Endodermal cell (in vitro differentiated cells): ENCODE measurements around the gene SEZ6L. TPM values are rescaled to one million over a fixed set of nuclear protein-coding genes. Genes with fewer than 3 reads are reported as not detected.

ENCODE experiments used
- DNase-seq: peaks from one replicate; pipeline ENCODE4 v3.0.0-alpha.2; 2017
- H3K27ac ChIP-seq: 2 replicates; pipeline ENCODE4 v1.5.1; 2013; ENCODE audit warnings: mild to moderate bottlenecking, low read depth, low read length, moderate library complexity
- H3K27me3 ChIP-seq: 2 replicates; pipeline ENCODE4 v1.6.1; 2013; ENCODE audit warnings: mild to moderate bottlenecking, low read length, moderate library complexity; ENCODE audit not compliant: insufficient read depth, control insufficient read depth, poor library complexity, severe bottlenecking
- H3K36me3 ChIP-seq: 2 replicates; pipeline ENCODE4 v1.7.0; 2013; ENCODE audit warnings: mild to moderate bottlenecking, low read length, moderate library complexity; ENCODE audit not compliant: control insufficient read depth, insufficient read depth
- H3K4me1 ChIP-seq: one replicate; pipeline ENCODE4 v1.7.0; 2013; ENCODE audit warnings: low read length; ENCODE audit not compliant: control insufficient read depth, insufficient read depth
- H3K4me3 ChIP-seq: 2 replicates; pipeline ENCODE4 v1.5.1; 2013; ENCODE audit warnings: mild to moderate bottlenecking, low read length, moderate library complexity
- H3K9ac ChIP-seq: 2 replicates; pipeline ENCODE4 v1.6.1; 2013; ENCODE audit warnings: mild to moderate bottlenecking, low read length, moderate library complexity; ENCODE audit not compliant: poor library complexity, severe bottlenecking; ENCODE audit errors: extremely low read depth
- H3K9me3 ChIP-seq: 2 replicates; pipeline ENCODE4 v1.6.1; 2013; ENCODE audit warnings: mild to moderate bottlenecking, low read length, moderate library complexity; ENCODE audit not compliant: control insufficient read depth
- H3K27ac Mint-ChIP-seq: 2 replicates; pipeline ENCODE4 v1.8.0; 2020; ENCODE audit warnings: mixed read lengths
- H3K27me3 Mint-ChIP-seq: 2 replicates; pipeline ENCODE4 v1.8.0; 2021; ENCODE audit warnings: mild to moderate bottlenecking, mixed read lengths; ENCODE audit not compliant: insufficient read depth
- H3K36me3 Mint-ChIP-seq: 2 replicates; pipeline ENCODE4 v1.8.0; 2020; ENCODE audit warnings: low read depth, mixed read lengths
- H3K4me1 Mint-ChIP-seq: 2 replicates; pipeline ENCODE4 v1.8.0; 2020; ENCODE audit warnings: mixed read lengths
- H3K4me3 Mint-ChIP-seq: 2 replicates; pipeline ENCODE4 v1.8.0; 2020; ENCODE audit warnings: mild to moderate bottlenecking, moderate library complexity, mixed read lengths
- H3K9me3 Mint-ChIP-seq: 2 replicates; pipeline ENCODE4 v1.8.0; 2020; ENCODE audit warnings: mild to moderate bottlenecking, mixed read lengths
- WGBS, 2 experiments: methylation state at CpG; one replicate each; pipeline versions ENCODE4 v1.1.5 to v1.1.7; 2013; ENCODE audit warnings: missing lambda C conversion rate in 2 of 2, mixed read lengths in 1 of 2; ENCODE audit not compliant: insufficient coverage in 1 of 2, insufficient read length in 1 of 2; 5-methylcytosine and 5-hydroxymethylcytosine counted together
- total RNA-seq, 2 donors: library from RNA; stranded (reverse); fragmentation: NEBNext Ultra II Directional in 1 of 2; extraction: Animal tissue kit (Norgen Biotek cat#: 25700) in 1 of 2; gene quantifications; 2 replicates in 1 of 2; 3 replicates in 1 of 2; pipeline ENCODE4 v1.2.1, GENCODE V29; 2021
- TF ChIP-seq, protein P1 (sequence below): fragments of 200-600 bp; sonication (generic); conservative IDR thresholded peaks from 2 replicates; pipeline ENCODE4 v1.5.0; 2021; ENCODE audit warnings: antibody characterized with exemption, mild to moderate bottlenecking

SEZ6L gene
- total RNA-seq, 2 donors from 2014 or later: 32.1 to 39.4 TPM

DNA sequence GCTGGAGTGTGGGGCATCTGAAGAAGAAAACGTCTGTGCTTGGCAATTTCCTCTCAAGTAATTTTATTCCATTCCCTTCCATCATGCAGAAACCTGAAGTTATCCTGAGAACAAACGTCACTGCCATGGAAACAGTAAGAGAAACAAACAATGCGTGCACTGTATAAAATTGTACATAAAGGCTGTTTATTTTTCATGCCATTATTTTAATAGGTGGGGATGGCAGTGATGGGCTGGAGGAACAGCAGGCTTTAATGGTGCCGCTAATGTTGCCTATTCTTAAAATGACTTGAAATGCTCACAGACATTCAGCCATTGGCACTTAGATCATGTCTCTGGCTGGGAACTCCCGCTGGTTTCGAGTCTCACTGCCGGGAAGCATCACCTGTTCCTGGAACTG, 7.5 kb upstream of the SEZ6L start:
- Mint-ChIP-seq H3K9me3 (no peaks in the 10 kb centered on the region), H3K4me1 (no peaks in the 10 kb centered on the region), H3K36me3 (no peaks in the 10 kb centered on the region), H3K27ac (no peak overlapping the region), H3K4me3 (no peak overlapping the region), H3K27me3 (peaks cover 46% of the 10 kb centered on the region)
- H3K27me3 ChIP-seq: peaks cover 11% of the 10 kb centered on the region
- 85 to 93% methylated on average over 3 to 7 of the region's 7 CpGs for WGBS, 2 experiments
- TF ChIP-seq, protein P1, sequence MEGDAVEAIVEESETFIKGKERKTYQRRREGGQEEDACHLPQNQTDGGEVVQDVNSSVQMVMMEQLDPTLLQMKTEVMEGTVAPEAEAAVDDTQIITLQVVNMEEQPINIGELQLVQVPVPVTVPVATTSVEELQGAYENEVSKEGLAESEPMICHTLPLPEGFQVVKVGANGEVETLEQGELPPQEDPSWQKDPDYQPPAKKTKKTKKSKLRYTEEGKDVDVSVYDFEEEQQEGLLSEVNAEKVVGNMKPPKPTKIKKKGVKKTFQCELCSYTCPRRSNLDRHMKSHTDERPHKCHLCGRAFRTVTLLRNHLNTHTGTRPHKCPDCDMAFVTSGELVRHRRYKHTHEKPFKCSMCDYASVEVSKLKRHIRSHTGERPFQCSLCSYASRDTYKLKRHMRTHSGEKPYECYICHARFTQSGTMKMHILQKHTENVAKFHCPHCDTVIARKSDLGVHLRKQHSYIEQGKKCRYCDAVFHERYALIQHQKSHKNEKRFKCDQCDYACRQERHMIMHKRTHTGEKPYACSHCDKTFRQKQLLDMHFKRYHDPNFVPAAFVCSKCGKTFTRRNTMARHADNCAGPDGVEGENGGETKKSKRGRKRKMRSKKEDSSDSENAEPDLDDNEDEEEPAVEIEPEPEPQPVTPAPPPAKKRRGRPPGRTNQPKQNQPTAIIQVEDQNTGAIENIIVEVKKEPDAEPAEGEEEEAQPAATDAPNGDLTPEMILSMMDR: no peak
- H3K4me1 ChIP-seq: no peaks in the 10 kb centered on the region
- H3K4me3 ChIP-seq: no peak overlapping the region
- DNase-seq: no peak
- H3K9ac ChIP-seq: no peak overlapping the region
- H3K27ac ChIP-seq: no peak overlapping the region
- H3K36me3 ChIP-seq: no peaks in the 10 kb centered on the region
- no peaks in the 10 kb centered on the region for H3K9me3 ChIP-seq

DNA sequence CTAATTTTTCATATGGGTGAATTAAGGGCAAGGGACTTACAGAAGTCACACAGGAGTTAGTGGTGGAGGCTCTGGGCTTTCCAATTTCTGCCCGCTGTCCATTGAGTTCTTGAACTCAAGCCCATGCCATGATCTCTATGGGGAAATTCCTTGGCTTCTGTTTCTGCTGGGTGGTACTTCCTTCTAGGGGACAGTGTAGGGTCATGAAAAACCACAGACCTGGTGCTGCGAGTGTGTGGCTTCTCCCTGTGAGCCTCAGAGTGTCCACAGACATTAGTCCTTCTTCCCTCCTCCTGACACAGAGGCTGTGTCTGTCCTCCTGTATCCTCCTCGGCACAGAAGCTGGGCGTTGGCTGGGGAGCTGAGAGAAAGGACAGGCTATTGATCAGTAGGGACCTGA, 6.3 kb upstream of the SEZ6L start:
- no peaks in the 10 kb centered on the region for H3K9me3 Mint-ChIP-seq
- H3K9me3 ChIP-seq: no peaks in the 10 kb centered on the region
- WGBS, 2 experiments: 85 to 100% methylated on average over 1 to 4 of the region's 4 CpGs
- H3K27me3 Mint-ChIP-seq: peaks cover 49% of the 10 kb centered on the region
- H3K36me3 ChIP-seq: no peaks in the 10 kb centered on the region
- peaks cover 11% of the 10 kb centered on the region for H3K27me3 ChIP-seq
- no peak overlapping the region for H3K27ac ChIP-seq
- no peaks in the 10 kb centered on the region for H3K4me1 Mint-ChIP-seq
- H3K27ac Mint-ChIP-seq: no peak overlapping the region
- H3K4me1 ChIP-seq: no peaks in the 10 kb centered on the region
- no peak for DNase-seq
- no peak overlapping the region for H3K4me3 Mint-ChIP-seq
- H3K36me3 Mint-ChIP-seq: no peaks in the 10 kb centered on the region
- TF ChIP-seq, protein P1: no peak
- H3K4me3 ChIP-seq: no peak overlapping the region
- H3K9ac ChIP-seq: no peak overlapping the region

DNA sequence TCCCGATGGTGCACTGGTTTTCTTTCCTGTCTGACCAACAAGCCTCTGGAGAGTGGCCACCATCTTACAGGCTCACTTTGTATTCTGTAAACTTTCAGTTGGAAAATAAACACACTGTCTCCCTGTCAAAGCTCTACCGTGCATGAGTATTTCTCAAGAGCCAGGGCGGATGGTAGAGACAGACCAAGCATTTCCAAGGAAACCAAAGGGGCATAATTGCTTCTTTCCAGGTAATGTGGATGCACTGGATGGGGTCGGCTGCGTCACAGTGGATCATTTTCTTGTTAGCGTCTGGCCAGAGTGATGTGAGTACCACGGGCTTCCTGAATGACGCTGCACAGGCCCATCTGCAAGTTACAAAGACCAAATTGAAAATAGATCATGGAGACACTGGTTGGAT, 5.1 kb upstream of the SEZ6L start:
- 88 to 91% methylated on average over 6 to 8 of the region's 8 CpGs for WGBS, 2 experiments
- TF ChIP-seq, protein P1: no peak
- Histone ChIP-seq H3K4me1 (no peaks in the 10 kb centered on the region), H3K9ac (no peak overlapping the region), H3K9me3 (no peaks in the 10 kb centered on the region), H3K36me3 (no peaks in the 10 kb centered on the region), H3K4me3 (no peak overlapping the region), H3K27me3 (peaks cover 17% of the 10 kb centered on the region), H3K27ac (no peak overlapping the region)
- Mint-ChIP-seq H3K9me3 (no peaks in the 10 kb centered on the region), H3K4me1 (peaks cover 9% of the 10 kb centered on the region), H3K4me3 (no peak overlapping the region), H3K27me3 (peaks cover 52% of the 10 kb centered on the region), H3K27ac (no peak overlapping the region), H3K36me3 (no peaks in the 10 kb centered on the region)
- no peak for DNase-seq
